Muscle layer of duodenum (tissue), 2 donors: ENCODE data around the gene BCAS1.

Experiments
- H3K27ac ChIP-seq: one replicate; pipeline ENCODE4 v1.7.0; 2013; ENCODE audit warnings: mild to moderate bottlenecking, low read length
- H3K27me3 ChIP-seq: one replicate; pipeline ENCODE4 v1.7.0; 2013; ENCODE audit warnings: low read depth, mild to moderate bottlenecking, control low read depth, low read length
- H3K36me3 ChIP-seq, 2 donors: one replicate each; pipeline ENCODE4 v1.7.0; 2013; ENCODE audit warnings: low read length in 2 of 2, control low read depth in 1 of 2, mild to moderate bottlenecking in 1 of 2; ENCODE audit not compliant: insufficient read depth in 2 of 2, control insufficient read depth in 1 of 2
- H3K4me1 ChIP-seq, 2 donors: one replicate each; pipeline ENCODE4 v1.7.0; 2013; ENCODE audit warnings: low read length in 2 of 2, mild to moderate bottlenecking in 2 of 2, control low read depth in 1 of 2, moderate library complexity in 1 of 2; ENCODE audit not compliant: insufficient read depth in 2 of 2, control insufficient read depth in 1 of 2
- H3K4me3 ChIP-seq, 2 donors: one replicate each; pipeline ENCODE4 v1.7.0; 2013; ENCODE audit warnings: low read length in 2 of 2, low read depth in 1 of 2, mild to moderate bottlenecking in 1 of 2
- H3K9me3 ChIP-seq, 2 donors: one replicate each; pipeline ENCODE4 v1.7.0; 2013; ENCODE audit warnings: low read length in 2 of 2, control low read depth in 1 of 2, mild to moderate bottlenecking in 1 of 2; ENCODE audit not compliant: control insufficient read depth in 1 of 2
- donor health status: healthy.

Gene BCAS1

GRCh38 chr20:54070187-54070987 is at the start of gene BCAS1:
BCAS1 (minus strand) TSS chr20:54070594; CDS start chr20:54058718, 11,876 bp downstream.
- Histone ChIP-seq H3K27me3 (no peaks in the 10 kb centered on the region), H3K27ac (peak within 1 kb of the TSS; percentile 51), H3K4me1 (no peaks in the 10 kb centered on the region), H3K36me3 (no peaks in the 10 kb centered on the region), H3K4me3 (peak within 1 kb of the TSS in 1 of 2 donors; percentile 16), H3K9me3 (no peaks in the 10 kb centered on the region)

GRCh38 chr20:54119744-54120143 is 49.4 kb upstream of the BCAS1 start:
- H3K27ac ChIP-seq = no peak overlapping the region
- no peaks in the 10 kb centered on the region for H3K9me3 ChIP-seq
- H3K27me3 ChIP-seq = no peaks in the 10 kb centered on the region
- no peaks in the 10 kb centered on the region for H3K36me3 ChIP-seq
- H3K4me1 ChIP-seq = no peaks in the 10 kb centered on the region
- no peak overlapping the region for H3K4me3 ChIP-seq

- Histone ChIP-seq H3K27ac (no peak overlapping the region), H3K4me3 (no peak overlapping the region), H3K27me3 (no peaks in the 10 kb centered on the region), H3K4me1 (no peaks in the 10 kb centered on the region), H3K36me3 (no peaks in the 10 kb centered on the region), H3K9me3 (no peaks in the 10 kb centered on the region)
Observed at GRCh38 chr20:54118220-54119001, 48.0 kb upstream of the BCAS1 start.

GRCh38 chr20:54116550-54117235 is 46.3 kb upstream of the BCAS1 start:
- H3K27ac ChIP-seq = no peak overlapping the region
- H3K4me3 ChIP-seq = no peak overlapping the region
- no peaks in the 10 kb centered on the region for H3K4me1 ChIP-seq

GRCh38 chr20:54115172-54115854 is 44.9 kb upstream of the BCAS1 start:
- H3K4me3 ChIP-seq = no peak overlapping the region
- H3K4me1 ChIP-seq = no peaks in the 10 kb centered on the region
- H3K36me3 ChIP-seq = no peaks in the 10 kb centered on the region
- H3K27me3 ChIP-seq = no peaks in the 10 kb centered on the region
- H3K9me3 ChIP-seq = no peaks in the 10 kb centered on the region
- no peak overlapping the region for H3K27ac ChIP-seq

More at GRCh38 chr20:54116550-54117235, 46.3 kb upstream of the BCAS1 start:
- Histone ChIP-seq H3K36me3 (no peaks in the 10 kb centered on the region), H3K27me3 (no peaks in the 10 kb centered on the region), H3K9me3 (no peaks in the 10 kb centered on the region)

GRCh38 chr20:54114109-54114508 is 43.7 kb upstream of the BCAS1 start:
- Histone ChIP-seq H3K27ac (no peak overlapping the region), H3K4me3 (no peak overlapping the region), H3K4me1 (no peaks in the 10 kb centered on the region), H3K27me3 (no peaks in the 10 kb centered on the region), H3K36me3 (no peaks in the 10 kb centered on the region), H3K9me3 (no peaks in the 10 kb centered on the region)

- H3K27ac ChIP-seq = no peak overlapping the region
- no peak overlapping the region for H3K4me3 ChIP-seq
- H3K9me3 ChIP-seq = no peaks in the 10 kb centered on the region
- H3K27me3 ChIP-seq = no peaks in the 10 kb centered on the region
- H3K36me3 ChIP-seq = no peaks in the 10 kb centered on the region
- H3K4me1 ChIP-seq = no peaks in the 10 kb centered on the region
Observed at GRCh38 chr20:54113566-54113965, 43.2 kb upstream of the BCAS1 start.

GRCh38 chr20:54112221-54112884 is 42.0 kb upstream of the BCAS1 start:
- no peak overlapping the region for H3K4me3 ChIP-seq
- H3K4me1 ChIP-seq = no peaks in the 10 kb centered on the region
- H3K27ac ChIP-seq = no peak overlapping the region
- no peaks in the 10 kb centered on the region for H3K27me3 ChIP-seq
- no peaks in the 10 kb centered on the region for H3K36me3 ChIP-seq
- no peaks in the 10 kb centered on the region for H3K9me3 ChIP-seq

GRCh38 chr20:54111460-54111859 is 41.1 kb upstream of the BCAS1 start:
- Histone ChIP-seq H3K36me3 (no peaks in the 10 kb centered on the region), H3K27me3 (no peaks in the 10 kb centered on the region), H3K9me3 (no peaks in the 10 kb centered on the region), H3K4me1 (no peaks in the 10 kb centered on the region), H3K4me3 (no peak overlapping the region), H3K27ac (no peak overlapping the region)

GRCh38 chr20:54110457-54110856 is 40.1 kb upstream of the BCAS1 start:
- Histone ChIP-seq H3K27ac (no peak overlapping the region), H3K27me3 (no peaks in the 10 kb centered on the region), H3K4me1 (no peaks in the 10 kb centered on the region), H3K9me3 (no peaks in the 10 kb centered on the region), H3K4me3 (no peak overlapping the region), H3K36me3 (no peaks in the 10 kb centered on the region)
